Right renal pelvis (tissue), 4 donors: ENCODE data around the gene LAMC1. TPM values are rescaled to one million over a fixed set of nuclear protein-coding genes. Genes with fewer than 3 reads are reported as not detected.
A peak's percentile ranks its signal among the peaks of the same experiment; 100 is the strongest.

Source experiments
- DNase-seq, 4 donors: peaks; one replicate each; pipeline ENCODE4 v3.0.0-alpha.2; 2013; ENCODE audit warnings: low read depth in 4 of 4, low spot score in 3 of 4, missing footprints in 1 of 4
- polyA plus RNA-seq, 4 donors: library from polyadenylated mRNA; unstranded; fragments of 120-200 nt; gene quantifications; one replicate each; pipeline ENCODE4 v1.2.1, GENCODE V29; 2013; ENCODE audit not compliant: insufficient read length in 4 of 4

LAMC1 gene
- polyA plus RNA-seq = 100 to 1,000 TPM; 269 to 303 (median 287) TPM

DNA sequence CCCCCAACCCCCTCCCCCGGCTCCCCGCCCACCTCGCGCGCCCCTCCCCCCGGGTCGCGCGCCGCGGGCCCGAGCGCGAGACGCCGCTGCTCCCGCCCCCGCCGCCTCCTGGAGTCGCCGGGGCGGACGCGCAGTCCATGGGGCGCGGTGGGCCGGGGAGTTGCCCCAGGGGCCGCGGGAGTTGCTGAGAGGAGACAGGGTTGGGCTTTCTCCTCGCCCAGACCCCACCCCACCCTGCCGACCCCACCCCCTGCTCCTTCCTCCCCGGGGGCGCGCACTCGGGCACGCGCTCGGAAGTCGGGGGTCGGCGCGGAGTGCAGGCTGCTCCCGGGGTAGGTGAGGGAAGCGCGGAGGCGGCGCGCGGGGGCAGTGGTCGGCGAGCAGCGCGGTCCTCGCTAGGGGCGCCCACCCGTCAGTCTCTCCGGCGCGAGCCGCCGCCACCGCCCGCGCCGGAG is at the start of gene LAMC1:
LAMC1 (plus strand) TSS at position 275 of the 455 bp plus-strand sequence. CDS start 297 bp downstream, outside the sequence.
- peak; percentile 68 to 82 (median 74) for DNase-seq

DNA sequence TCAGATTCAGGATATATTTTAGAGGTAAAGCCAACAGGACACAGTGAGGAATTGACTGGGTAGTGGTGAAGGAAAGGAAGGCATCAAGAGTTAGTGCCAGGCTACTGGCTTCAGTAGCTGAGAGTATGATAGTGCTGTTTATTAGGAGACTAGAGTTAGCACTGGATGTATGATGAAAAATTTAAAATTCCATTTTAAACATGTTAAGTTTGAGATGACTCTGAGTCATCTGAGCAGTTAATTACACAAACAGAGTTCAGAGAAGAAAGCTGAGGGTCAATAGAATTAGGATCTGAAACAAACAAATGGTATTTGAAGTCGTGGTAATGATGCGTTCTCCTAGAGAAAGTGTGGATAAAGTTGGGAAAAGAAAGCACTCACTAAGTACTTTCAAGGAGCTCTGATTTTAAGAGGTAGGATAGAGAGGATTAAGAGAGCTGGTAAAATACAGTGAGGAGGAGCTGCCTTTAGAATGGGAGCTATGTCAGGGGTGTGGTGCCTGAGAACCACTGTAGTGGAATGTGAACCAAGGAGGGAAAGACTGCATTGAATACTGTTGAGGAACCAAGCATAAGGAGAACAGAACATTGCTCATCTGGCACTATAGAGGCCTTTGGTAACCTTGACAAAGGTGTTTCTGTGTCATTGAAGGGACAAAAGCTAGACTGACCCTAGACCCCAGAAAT is 48.6 kb upstream of the LAMC1 start:
- no peak for DNase-seq

DNA sequence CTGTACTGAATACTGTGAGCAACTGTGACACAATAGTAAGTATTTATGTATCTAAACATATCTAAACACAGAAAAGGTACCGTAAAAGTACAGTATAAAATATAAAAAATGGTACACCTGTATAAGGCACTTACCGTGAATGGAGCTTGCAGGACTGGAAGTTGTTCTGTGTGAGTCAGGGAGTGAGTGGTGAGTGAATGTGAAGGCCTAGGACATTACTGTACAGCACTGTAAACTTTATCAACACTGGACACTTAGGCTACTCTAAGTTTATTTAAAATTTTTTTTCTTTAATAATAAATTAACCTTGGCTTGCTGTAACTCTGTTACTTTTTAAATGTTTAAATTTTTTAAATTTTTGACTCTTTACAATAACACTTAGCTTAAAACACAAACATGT is 45.7 kb upstream of the LAMC1 start:
- no peak for DNase-seq

DNA sequence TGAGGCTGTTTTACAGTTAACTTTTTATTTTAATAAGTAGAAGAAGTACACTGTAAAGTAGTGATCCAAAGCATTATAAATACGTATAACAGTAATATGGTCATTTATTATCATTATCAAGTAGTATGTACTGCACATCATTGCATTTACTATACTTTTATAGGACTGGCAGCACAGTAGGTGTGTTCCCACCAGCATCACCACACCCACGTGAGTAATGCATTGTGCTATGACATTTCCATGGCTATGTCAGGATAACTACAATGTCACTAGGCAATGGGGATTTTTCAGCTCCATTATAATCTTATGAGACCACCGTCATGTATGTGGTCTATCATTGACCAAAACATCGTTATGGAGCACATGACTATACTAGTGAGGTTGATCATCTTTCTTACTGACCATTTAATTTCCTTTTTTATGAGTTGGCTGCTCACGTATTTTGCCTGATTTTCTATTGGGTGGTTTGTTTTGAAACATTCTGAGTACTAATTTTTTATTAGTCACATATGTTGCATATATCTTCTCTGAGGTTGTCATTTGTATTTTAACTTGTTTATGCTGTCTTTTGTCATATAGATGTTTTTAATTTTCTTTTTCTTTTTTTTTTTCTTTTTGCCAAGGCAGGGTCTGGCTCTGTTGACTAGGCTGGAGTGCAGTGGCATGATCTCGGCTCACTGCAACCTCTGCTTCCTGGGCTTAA is 44.9 kb upstream of the LAMC1 start:
- no peak for DNase-seq

DNA sequence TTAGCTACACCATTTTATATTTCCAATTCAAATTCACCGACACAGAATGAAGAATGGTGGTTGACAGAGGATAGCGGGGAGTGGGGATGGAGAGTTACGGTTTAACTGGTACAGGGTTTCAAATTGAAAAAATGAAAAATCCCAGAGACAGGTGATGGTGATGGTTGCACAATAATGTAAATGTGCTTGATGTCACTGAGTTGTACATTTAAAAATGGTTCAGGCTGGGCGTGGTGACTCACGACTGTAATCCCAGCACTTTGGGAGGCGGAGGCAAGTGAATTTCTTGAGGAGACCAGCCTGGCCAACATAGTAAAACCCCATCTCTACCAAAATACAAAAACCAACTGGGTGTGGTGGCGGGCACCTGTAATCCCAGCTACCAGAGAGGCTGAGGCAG is 39.1 kb upstream of the LAMC1 start:
- DNase-seq = no peak

DNA sequence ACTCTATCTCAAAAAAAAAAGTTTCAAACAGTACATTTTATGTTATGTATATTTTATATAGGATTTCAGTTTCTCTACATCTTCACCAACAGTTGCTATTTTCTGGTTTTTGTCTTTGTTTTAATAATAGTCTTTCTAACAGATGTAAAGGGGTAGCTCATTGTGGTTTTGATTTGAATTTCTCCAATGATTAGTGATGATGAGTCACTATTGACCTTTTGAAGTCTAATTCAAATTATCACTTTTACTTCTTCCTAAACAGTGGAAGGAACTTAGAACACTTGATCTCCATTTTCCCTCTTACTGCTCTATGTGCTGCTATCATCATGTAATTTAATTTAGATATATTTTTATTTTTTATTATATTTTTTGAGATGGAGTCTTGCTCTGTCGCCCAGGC is 38.6 kb upstream of the LAMC1 start:
- DNase-seq = no peak

DNA sequence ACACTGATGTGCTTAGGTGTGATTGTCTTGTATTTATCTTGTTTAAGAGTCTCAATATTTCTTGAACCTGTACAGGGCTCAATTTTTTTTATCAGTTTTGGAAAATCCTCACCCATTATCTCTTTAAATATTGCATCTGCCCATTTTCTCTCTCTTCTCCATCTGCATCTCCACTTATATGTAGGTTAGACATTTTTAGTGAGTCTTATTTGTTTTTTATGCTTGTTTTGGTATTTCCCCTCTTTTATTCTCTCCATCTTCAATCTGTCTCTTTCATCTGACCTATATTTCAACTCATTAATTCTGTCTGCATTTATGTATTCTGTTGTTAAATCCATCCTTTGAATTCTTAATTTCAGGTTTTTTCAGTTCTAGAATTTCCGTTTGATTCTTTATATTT is 37.3 kb upstream of the LAMC1 start:
- no peak for DNase-seq

DNA sequence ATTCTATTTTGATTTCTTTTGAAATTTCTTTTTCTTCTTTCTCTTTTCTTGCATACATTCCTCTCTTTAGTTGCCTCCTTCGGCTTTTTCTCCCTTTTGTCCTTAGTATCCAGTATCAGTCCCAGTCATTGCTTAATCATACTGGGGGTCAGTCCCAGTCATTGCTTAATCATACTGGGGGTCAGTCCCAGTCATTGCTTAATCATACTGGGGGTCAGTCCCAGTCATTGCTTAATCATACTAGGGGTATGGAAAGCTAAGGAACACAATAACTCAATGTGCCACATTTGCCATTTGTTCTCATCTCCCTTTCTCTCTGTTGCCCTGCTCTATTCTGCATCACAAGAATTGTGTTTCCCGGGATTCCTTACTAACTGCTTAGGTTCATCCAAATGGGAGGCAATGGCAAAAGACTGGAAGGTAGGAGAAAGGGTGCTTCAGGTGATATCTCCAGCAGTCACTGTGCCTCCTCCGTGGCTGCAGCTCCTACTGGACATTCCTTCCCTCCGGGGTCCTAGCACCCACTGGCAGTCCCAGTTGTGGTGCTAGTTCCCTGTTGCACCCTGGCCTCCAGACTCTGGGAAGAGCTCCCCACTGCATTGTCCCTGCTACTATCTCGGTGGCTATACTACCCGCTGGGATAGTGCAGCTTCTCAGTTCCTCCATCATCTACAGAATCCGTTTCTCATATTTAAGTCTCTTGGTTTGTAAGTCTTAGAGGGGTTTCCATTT is 32.6 kb upstream of the LAMC1 start:
- DNase-seq = no peak

DNA sequence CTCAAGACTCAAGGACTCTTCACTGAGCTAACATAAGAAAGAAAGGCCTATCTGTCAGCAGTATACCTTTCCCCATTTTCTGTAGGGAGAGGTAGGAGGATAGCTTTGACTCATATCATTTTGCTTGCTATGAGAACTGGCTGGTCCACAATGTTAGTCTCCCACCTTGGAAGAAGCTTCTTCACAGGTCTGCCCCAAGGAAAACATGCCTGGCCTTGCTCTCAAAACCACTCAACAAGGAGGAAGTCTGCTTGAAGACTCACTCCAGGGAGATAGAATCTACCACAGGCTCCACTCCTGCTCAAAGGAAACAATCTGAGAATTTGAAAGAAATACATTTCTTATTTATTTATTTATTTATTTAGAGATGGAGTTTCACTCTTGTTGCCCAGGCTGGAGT is 29.5 kb upstream of the LAMC1 start:
- DNase-seq = no peak

DNA sequence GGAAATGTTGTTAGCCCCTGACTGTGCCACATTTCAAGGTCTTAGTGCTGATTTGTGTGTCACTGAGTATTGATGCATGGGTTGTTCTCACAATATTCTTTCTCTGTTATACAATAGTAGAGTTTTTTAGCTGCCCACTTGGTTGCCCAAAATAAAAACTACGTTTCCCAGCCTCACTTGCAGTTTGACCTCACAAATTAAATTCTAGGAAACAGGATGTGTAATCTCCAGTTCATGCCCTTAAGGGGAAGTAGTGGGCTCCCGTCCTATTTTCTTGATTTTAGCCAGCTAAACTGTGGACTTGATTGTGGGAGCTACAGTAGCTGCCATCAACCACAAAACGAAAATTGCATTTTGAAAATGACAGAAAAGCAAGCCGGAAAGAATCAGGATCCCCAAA is 27.3 kb upstream of the LAMC1 start:
- no peak for DNase-seq

DNA sequence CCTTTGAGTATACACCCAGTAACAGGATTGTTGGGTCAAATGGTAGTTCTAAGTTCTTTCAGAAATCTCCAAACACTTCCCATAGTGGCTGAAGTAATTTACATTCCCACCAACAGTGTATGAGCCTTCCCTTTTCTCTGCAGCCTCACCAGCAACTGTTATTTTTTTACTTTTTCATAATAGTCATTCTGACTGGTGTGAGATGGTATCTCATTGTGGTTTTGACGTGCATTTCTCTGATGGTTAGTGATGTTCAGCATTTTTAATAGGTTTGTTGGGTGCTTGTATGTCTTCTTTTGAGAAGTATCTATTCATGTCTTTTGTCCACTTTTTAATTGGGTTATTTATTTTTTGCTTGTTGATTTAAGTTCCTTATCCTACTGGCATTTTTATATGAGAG is 26.4 kb upstream of the LAMC1 start:
- no peak for DNase-seq

DNA sequence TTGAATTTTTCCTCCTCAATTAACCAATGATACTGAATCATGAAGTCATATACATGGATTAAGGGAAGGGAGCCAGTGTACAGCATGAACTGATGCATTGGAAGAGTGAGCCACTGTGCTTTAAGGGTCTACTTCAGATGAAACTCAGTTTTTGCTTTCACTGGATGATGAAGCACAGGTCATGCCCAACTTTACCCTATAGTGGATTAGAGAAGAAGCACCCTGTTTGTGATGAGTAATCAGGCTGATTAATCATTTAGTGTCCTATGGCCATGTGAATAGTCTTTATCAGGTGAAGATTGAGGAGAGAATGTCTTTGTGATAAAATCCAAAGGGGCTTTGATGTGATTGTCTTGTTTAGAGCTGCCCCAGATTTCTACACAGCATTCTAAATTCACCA is 24.7 kb upstream of the LAMC1 start:
- no peak for DNase-seq

DNA sequence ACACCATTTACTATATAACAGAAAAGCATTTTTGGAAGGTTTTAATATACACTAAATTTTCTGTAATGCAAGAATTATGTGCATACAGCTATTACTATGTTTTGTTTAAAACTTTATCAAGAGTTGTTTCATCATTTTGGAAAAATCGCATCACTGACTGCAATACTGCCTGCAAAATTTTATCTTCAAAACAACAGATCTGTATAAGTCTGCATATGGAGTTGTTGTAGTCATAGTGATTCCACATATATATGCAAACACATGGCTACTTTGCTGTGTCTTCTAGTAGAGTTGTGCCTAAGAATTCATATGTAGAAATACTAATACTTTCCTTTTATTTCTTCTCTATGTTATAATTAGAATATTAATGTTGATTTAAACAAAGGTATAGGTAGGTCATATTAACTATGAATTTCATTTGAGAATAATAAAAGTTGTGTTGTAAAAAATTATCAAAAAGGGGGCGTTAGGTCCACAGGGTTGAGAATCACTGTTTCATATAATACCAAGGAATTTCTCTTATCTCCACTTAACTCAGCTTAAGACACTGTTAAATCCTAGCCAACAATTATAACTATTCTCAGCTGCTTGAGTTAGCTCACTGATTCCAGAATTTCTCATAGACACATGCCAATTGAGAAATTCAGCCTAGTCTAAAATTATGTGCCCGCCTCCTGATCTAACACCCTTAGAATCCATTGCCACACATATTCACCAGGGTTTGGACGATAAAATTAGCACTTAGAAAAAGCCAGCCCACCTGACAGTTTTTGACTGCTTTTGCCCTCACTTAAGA is 22.9 kb upstream of the LAMC1 start:
- no peak for DNase-seq

DNA sequence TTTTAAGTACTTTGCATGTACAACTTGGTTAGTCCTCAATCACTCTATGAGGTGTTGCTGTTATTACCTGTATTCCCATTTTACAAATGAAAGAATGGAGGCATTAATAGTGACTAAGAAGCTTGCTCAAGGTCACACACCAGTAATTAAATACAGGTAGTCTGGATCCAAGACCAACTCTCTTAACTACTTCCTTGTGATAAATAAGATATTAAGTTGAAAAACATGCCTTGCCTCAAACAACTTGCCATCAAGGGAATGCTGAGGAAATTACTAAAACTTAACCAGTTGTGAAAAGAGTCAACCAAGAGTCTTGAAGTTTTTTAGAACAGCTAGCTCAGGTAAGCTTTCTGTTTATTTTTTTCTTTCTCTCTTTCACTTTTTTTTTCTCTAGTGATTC is 21.0 kb upstream of the LAMC1 start:
- DNase-seq = no peak

DNA sequence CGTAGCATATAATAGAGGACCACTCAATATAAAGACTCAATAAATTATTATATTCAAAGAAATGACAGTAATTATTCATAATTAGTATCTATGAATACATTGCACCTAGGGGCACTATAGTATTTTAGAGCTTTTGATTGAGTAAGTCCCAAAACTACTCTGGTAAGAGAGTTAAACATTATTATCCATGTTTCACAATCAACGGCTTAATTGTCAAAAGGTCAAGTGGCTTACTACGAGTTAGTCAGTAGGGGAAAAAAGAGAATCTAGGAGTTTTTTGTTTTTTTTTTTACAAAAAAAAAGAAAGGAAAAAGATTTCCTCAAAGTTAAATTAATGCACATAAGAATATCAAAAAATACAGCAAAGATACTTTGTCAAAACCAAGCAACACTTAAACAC is 20.4 kb upstream of the LAMC1 start:
- no peak for DNase-seq

DNA sequence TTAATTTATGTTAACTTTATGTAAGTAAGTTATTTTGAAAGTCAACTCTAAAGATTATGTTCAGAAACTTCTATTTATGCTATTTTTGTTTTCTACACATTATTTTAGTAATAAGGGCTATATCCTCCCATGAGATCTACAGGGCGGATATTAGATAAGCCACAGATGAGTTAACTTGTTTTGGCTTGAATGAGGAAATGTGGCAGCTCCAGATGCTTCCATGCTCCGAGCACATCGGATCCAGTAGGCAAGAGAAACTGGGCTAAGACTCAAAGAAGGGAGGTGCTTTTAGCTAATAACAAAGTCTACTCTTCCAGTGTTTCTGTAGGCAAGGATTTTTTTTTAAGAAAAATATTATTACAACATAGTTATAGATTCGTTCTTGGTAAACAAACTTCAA is 20.0 kb upstream of the LAMC1 start:
- no peak for DNase-seq

DNA sequence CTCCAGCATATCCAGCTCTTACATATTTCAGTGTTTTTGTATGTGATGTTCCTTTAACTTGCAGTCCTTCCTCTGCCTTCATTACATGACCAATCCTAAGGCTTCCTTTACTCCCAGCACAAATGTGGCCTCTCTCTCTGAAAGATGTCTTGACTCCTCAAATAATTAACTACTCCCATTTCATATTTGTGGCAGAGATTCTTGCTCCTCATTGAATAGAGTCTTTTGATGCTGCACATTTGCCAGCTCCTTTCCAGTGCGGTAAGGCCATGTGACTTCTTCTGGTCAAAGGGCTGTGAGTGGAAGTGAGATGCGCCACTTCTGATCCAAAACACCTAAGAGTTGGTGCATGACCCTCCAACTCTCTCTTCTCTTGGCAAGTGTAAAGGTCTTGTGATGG is 19.1 kb upstream of the LAMC1 start:
- DNase-seq = no peak

DNA sequence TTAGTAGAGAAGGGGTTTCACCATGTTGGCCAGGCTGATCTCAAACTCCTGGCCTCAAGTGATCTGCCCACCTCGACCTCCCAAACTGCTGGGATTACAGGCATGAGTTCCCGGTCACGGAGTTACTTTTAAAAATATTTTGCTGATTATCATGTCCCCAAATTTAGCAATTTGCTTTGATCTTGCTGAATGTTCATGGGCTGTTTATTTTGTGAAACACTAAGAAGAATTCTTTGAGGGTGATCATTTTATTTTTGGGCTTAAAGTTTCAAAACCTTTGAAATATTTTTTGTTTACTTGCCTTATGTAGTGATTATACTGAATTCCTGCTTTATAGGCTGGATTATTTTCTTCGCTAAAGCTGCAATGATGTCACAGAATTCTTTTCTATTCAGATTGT is 11.4 kb upstream of the LAMC1 start:
- no peak for DNase-seq

DNA sequence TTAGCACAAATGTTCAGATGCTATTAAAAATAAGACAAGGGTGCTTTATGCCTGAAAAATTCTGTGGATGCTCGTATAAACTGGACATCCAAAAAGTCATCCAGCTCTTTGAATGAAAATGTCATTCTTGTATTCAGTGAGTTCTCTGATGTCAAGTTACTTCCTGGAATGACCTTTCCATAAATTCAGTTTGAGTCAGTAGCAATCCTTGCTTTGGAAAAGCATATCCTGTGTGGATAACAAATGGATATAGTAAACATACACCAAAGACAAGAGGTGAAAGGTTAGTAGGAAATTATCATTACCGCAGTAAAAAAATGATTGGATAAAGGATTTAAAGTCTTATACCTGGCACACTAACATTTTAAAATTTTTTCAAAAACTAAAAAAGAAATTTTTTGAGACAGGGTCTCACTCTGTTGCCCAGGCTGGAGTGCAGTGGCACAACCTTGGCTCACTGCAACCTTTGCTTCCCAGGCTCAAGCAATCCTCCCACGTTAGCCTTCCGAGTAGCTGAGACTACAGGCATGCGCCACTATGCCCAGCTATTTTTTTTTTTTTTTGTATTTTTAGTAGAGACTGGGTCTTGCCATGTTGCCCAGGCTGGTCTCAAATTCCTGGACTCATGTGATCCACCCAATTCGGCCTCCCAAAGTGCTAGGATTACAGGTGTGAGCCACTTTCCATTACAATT is 10.8 kb upstream of the LAMC1 start:
- DNase-seq = no peak

DNA sequence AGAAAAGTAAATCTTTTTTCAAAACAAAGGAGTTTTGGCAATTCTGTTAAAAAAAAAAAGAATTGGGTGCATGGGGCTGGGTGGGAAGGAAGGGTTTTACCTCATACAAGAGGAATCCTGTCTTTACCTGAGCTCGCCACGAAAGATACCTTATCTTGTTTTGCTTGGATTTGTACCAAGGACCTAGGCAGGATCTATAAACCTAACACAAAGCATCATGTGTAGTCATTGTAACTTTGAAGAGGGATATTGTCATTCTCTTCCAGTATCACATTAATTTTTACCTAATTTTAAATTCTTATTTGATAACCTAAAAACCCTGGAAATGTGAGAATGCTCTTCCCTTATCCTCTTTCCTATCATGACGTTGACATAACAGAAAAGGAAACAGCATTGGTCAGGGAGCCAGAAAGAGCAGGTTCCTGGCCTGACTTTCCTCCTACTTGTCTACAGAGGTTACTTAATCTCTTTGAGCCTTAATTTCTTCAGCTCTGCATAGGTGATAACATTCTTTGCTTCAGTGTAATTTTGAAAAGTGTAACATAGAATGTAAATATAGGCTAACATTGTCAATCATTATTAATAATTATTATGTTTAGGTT is 4.0 kb upstream of the LAMC1 start:
- no peak for DNase-seq
